ENCODE data around the gene RPTOR.

RPTOR gene

DNA sequence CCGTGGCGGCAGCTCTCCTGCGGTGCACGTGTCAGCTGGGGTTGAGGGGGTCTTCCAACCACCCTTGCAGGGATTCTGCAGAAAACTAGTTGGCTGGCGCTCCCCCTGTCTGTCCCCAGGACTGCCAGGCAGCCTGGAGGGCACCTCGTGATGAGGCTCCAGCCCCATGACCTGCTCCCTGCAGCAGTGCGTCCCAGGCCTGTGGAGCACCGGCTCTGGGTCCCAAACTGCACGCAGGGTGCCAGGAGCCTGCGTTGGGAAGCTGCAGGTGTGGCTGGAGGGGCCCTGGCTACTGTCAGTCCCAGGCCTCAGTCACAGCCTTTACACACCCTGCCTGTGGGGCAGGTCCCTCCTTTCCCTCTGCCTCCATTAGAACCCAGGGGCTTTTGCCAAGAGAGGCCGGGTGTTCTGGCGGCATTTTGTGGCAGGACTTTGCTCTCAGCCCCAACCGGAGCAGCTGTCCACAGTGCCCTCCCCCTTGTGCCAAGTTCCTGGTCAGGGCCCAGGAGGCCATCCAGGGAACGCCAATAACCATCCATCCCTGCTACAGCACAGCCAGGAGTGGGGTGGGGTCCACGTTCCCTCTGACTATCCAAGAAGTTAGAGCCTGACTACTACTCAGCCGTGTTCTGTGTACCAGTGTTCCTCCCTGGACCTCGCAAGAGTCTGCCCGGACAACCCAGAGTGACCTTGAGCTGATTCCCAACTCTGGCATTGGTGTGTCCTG is 456.2 kb downstream of the RPTOR start:
- DNase-seq (ENCODE audit: low spot score), result no peak
- Histone ChIP-seq H3K23ac (ENCODE audit: low read depth, low read length, poor library complexity) (no peak overlapping the region), H4K91ac (ENCODE audit: low read depth, low read length, poor library complexity) (no peak overlapping the region), H2BK120ac (ENCODE audit: low read depth, low read length) (peak overlapping the region; percentile 6), H4K8ac (ENCODE audit: low read depth, low read length) (no peak overlapping the region), H3K18ac (ENCODE audit: low read length) (no peak overlapping the region), H2AFZ (ENCODE audit: low read length) (no peak overlapping the region), H3K9me3 (replicated peaks in 1 of 2; ENCODE audit: control insufficient read depth in 2 of 2, insufficient read depth in 1 of 2, low read depth in 1 of 2, low read length in 2 of 2) (no peaks in the 10 kb centered on the region), H3K4me1 (ENCODE audit: control insufficient read depth in 2 of 2, insufficient read depth in 1 of 2, low read depth in 1 of 2, low read length in 2 of 2) (peaks cover 7% of the 10 kb centered on the region in 2 donors), H3K27ac (replicated peaks; ENCODE audit: low read length) (no peak overlapping the region), H3K79me1 (ENCODE audit: low read depth, low read length) (peaks cover 3% of the 10 kb centered on the region), H3K4ac (ENCODE audit: low read length) (no peak overlapping the region), H2BK15ac (ENCODE audit: low read length) (no peak overlapping the region), H3K4me2 (ENCODE audit: insufficient read depth, low read length, poor library complexity, severe bottlenecking) (no peak overlapping the region), H3K9ac (ENCODE audit: low read depth, low read length, poor library complexity) (no peak overlapping the region), H3K36me3 (replicated peaks in 1 of 2; ENCODE audit: control insufficient read depth in 2 of 2, insufficient read depth in 2 of 2, low read length in 2 of 2) (peaks cover 20 to 44% of the 10 kb centered on the region in 2 donors), H2BK12ac (ENCODE audit: low read length) (no peak overlapping the region), H2BK5ac (ENCODE audit: low read length) (no peak overlapping the region), H2AK5ac (ENCODE audit: low read depth, low read length) (no peak overlapping the region), H3K27me3 (ENCODE audit: control insufficient read depth in 3 of 3, insufficient read depth in 3 of 3, low read depth in 1 of 3, low read length in 3 of 3) (peaks cover 0 to 9% (median 9%) of the 10 kb centered on the region in 3 experiments), H3K14ac (ENCODE audit: low read length) (peak overlapping the region; percentile 38), H3K4me3 (ENCODE audit: low read length in 2 of 2) (no peak overlapping the region)
- no CpG with 5 or more reads among the region's 18 CpGs for WGBS, 2 donors (ENCODE audit: extremely low coverage in 2 of 2, insufficient read length in 2 of 2, insufficient replicate concordance in 1 of 2)

- H2BK12ac ChIP-seq (ENCODE audit: low read length), result no peak overlapping the region
- peaks cover 13 to 33% of the 10 kb centered on the region in 2 donors for H3K36me3 ChIP-seq (replicated peaks in 1 of 2; ENCODE audit: control insufficient read depth in 2 of 2, insufficient read depth in 2 of 2, low read length in 2 of 2)
- no peak overlapping the region for H3K4ac ChIP-seq (ENCODE audit: low read length)
- H3K23ac ChIP-seq (ENCODE audit: low read depth, low read length, poor library complexity), result peak overlapping the region; percentile 27
- no peak overlapping the region for H2BK5ac ChIP-seq (ENCODE audit: low read length)
- H2AK5ac ChIP-seq (ENCODE audit: low read depth, low read length), result no peak overlapping the region
- no peak overlapping the region for H3K4me3 ChIP-seq (ENCODE audit: low read length in 2 of 2)
- peaks cover 0 to 11% (median 9%) of the 10 kb centered on the region in 3 experiments for H3K27me3 ChIP-seq (ENCODE audit: control insufficient read depth in 3 of 3, insufficient read depth in 3 of 3, low read depth in 1 of 3, low read length in 3 of 3)
- H3K4me2 ChIP-seq (ENCODE audit: insufficient read depth, low read length, poor library complexity, severe bottlenecking), result no peak overlapping the region
- WGBS, 2 donors (ENCODE audit: extremely low coverage in 2 of 2, insufficient read length in 2 of 2, insufficient replicate concordance in 1 of 2), result no CpG with 5 or more reads among the region's 10 CpGs
- no peak overlapping the region for H3K9ac ChIP-seq (ENCODE audit: low read depth, low read length, poor library complexity)
- no peak overlapping the region for H2BK15ac ChIP-seq (ENCODE audit: low read length)
- no peak overlapping the region for H2AFZ ChIP-seq (ENCODE audit: low read length)
- no peak overlapping the region for H2BK120ac ChIP-seq (ENCODE audit: low read depth, low read length)
- no peak overlapping the region for H4K8ac ChIP-seq (ENCODE audit: low read depth, low read length)
- H3K27ac ChIP-seq (replicated peaks; ENCODE audit: low read length), result no peak overlapping the region
- peaks cover under 1% of the 10 kb centered on the region for H3K79me1 ChIP-seq (ENCODE audit: low read depth, low read length)
- peaks cover 0 to 2% of the 10 kb centered on the region in 2 donors for H3K9me3 ChIP-seq (replicated peaks in 1 of 2; ENCODE audit: control insufficient read depth in 2 of 2, insufficient read depth in 1 of 2, low read depth in 1 of 2, low read length in 2 of 2)
- H3K14ac ChIP-seq (ENCODE audit: low read length), result no peak overlapping the region
- H4K91ac ChIP-seq (ENCODE audit: low read depth, low read length, poor library complexity), result no peak overlapping the region
- no peak for DNase-seq (ENCODE audit: low spot score)
- peaks cover 7% of the 10 kb centered on the region in 2 donors for H3K4me1 ChIP-seq (ENCODE audit: control insufficient read depth in 2 of 2, insufficient read depth in 1 of 2, low read depth in 1 of 2, low read length in 2 of 2)
- H3K18ac ChIP-seq (ENCODE audit: low read length), result no peak overlapping the region
Observed at GRCh38 chr17:81002013-81002384, 457.4 kb downstream of the RPTOR start.

GRCh38 chr17:81002409-81003361 is 458.0 kb downstream of the RPTOR start:
- no peak overlapping the region for H4K8ac ChIP-seq (ENCODE audit: low read depth, low read length)
- peaks cover 8 to 26% of the 10 kb centered on the region in 2 donors for H3K36me3 ChIP-seq (replicated peaks in 1 of 2; ENCODE audit: control insufficient read depth in 2 of 2, insufficient read depth in 2 of 2, low read length in 2 of 2)
- no peak overlapping the region for H3K4ac ChIP-seq (ENCODE audit: low read length)
- no peak overlapping the region for H2BK12ac ChIP-seq (ENCODE audit: low read length)
- H3K18ac ChIP-seq (ENCODE audit: low read length), result no peak overlapping the region
- no peak overlapping the region for H2BK120ac ChIP-seq (ENCODE audit: low read depth, low read length)
- H3K9ac ChIP-seq (ENCODE audit: low read depth, low read length, poor library complexity), result no peak overlapping the region
- H4K91ac ChIP-seq (ENCODE audit: low read depth, low read length, poor library complexity), result no peak overlapping the region
- H2BK15ac ChIP-seq (ENCODE audit: low read length), result no peak overlapping the region
- no CpG with 5 or more reads among the region's 21 CpGs for WGBS, 2 donors (ENCODE audit: extremely low coverage in 2 of 2, insufficient read length in 2 of 2, insufficient replicate concordance in 1 of 2)
- no peak overlapping the region for H3K14ac ChIP-seq (ENCODE audit: low read length)
- peaks cover 0 to 11% (median 9%) of the 10 kb centered on the region in 3 experiments for H3K27me3 ChIP-seq (ENCODE audit: control insufficient read depth in 3 of 3, insufficient read depth in 3 of 3, low read depth in 1 of 3, low read length in 3 of 3)
- peaks cover 7% of the 10 kb centered on the region in 2 donors for H3K4me1 ChIP-seq (ENCODE audit: control insufficient read depth in 2 of 2, insufficient read depth in 1 of 2, low read depth in 1 of 2, low read length in 2 of 2)
- peaks cover 0 to 2% of the 10 kb centered on the region in 2 donors for H3K9me3 ChIP-seq (replicated peaks in 1 of 2; ENCODE audit: control insufficient read depth in 2 of 2, insufficient read depth in 1 of 2, low read depth in 1 of 2, low read length in 2 of 2)
- DNase-seq (ENCODE audit: low spot score), result no peak
- no peak overlapping the region for H3K4me2 ChIP-seq (ENCODE audit: insufficient read depth, low read length, poor library complexity, severe bottlenecking)
- no peak overlapping the region for H3K4me3 ChIP-seq (ENCODE audit: low read length in 2 of 2)
- no peak overlapping the region for H2AFZ ChIP-seq (ENCODE audit: low read length)
- no peak overlapping the region for H2BK5ac ChIP-seq (ENCODE audit: low read length)
- H3K79me1 ChIP-seq (ENCODE audit: low read depth, low read length), result no peaks in the 10 kb centered on the region
- H3K23ac ChIP-seq (ENCODE audit: low read depth, low read length, poor library complexity), result no peak overlapping the region
- H2AK5ac ChIP-seq (ENCODE audit: low read depth, low read length), result no peak overlapping the region
- H3K27ac ChIP-seq (replicated peaks; ENCODE audit: low read length), result no peak overlapping the region

Measured in neuronal stem cell (in vitro differentiated cells).